GM23248 (cell line): ENCODE measurements around the gene MITF.

Experiments used
- EZH2 ChIP-seq: fragments of 200-600 bp; sonication (generic); IDR thresholded peaks from 2 replicates; pipeline ENCODE4 v1.6.1; 2018; ENCODE audit warnings: antibody characterized with exemption, mild to moderate bottlenecking; ENCODE audit not compliant: insufficient read depth, poor library complexity, severe bottlenecking
- EZH2phosphoT487 ChIP-seq: fragments of 200-600 bp; sonication (generic); IDR thresholded peaks from 2 replicates; pipeline ENCODE4 v1.6.1; 2018; ENCODE audit warnings: antibody characterized with exemption, moderate library complexity, mild to moderate bottlenecking, low read depth; ENCODE audit not compliant: insufficient read depth

DNA sequence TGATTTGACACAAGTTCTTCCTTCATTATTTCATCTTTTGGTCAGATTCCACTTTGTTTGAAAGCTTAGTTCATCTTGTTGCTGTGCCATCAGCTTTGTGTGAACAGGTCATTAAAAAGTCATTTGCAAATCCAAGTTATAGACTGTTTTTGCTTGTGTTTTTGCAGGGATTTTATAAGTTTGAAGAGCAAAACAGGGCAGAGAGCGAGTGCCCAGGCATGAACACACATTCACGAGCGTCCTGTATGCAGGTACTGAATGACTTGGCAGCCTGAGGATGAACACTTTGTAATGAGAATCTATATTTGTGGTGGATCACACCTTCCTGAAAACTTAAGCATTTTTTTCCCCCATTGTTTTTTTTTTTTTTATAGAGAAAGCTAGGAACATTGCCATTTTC lies 199.7 kb downstream of the MITF start:
- TF ChIP-seq EZH2 (no peak), EZH2phosphoT487 (no peak)
